ENCODE measurements around the gene NDOR1.

The NDOR1 gene

GRCh38 chr9:137189297-137190295 is 15.9 kb upstream of the NDOR1 start:
- Histone ChIP-seq H3K4me1 (peaks cover 48 to 79% (median 65%) of the 10 kb centered on the region in 10 experiments), H3K9ac (peak overlapping the region; percentile 86 to 95 (median 93)), H3K27me3 (no peaks in the 10 kb centered on the region), H4K20me1 (peaks cover 12 to 96% (median 85%) of the 10 kb centered on the region in 11 experiments; a peak in 21 of 22 replicates), H3K36me3 (peaks cover 32 to 76% (median 53%) of the 10 kb centered on the region in 11 experiments), H3K4me2 (peak overlapping the region; percentile 92 to 100 (median 100)), H3K9me3 (replicated peaks in 1 of 11) (no peaks in the 10 kb centered on the region), H3K27ac (peak overlapping the region; percentile 82 to 94 (median 89); a peak in 21 of 22 replicates), H3K4me3 (peak overlapping the region; percentile 83 to 99 (median 98))
- TF ChIP-seq Cebpa-rat (IDR thresholded peaks at IDR 0.05) = no peak

- peak overlapping the region; percentile 86 to 95 (median 93) for H3K9ac ChIP-seq
Observed at GRCh38 chr9:137190315-137190856, 15.1 kb upstream of the NDOR1 start.

GRCh38 chr9:137191245-137191644 is 14.3 kb upstream of the NDOR1 start:
- Histone ChIP-seq H4K20me1 (peaks cover 12 to 96% (median 83%) of the 10 kb centered on the region in 11 experiments; a peak in 21 of 22 replicates), H3K27me3 (no peaks in the 10 kb centered on the region), H3K4me2 (peak overlapping the region; percentile 92 to 100 (median 100); a peak in 21 of 22 replicates), H3K4me1 (peaks cover 42 to 81% (median 61%) of the 10 kb centered on the region in 10 experiments), H3K9ac (peak overlapping the region; percentile 43 to 95 (median 93); a peak in 19 of 22 replicates), H3K36me3 (peaks cover 16 to 74% (median 41%) of the 10 kb centered on the region in 11 experiments), H3K27ac (peak overlapping the region in 8 of 11 experiments; percentile 5 to 49 (median 17); a peak in 7 of 22 replicates), H3K9me3 (replicated peaks in 1 of 11) (no peaks in the 10 kb centered on the region), H3K4me3 (peak overlapping the region in 3 of 10 experiments; percentile 32 to 99 (median 98); a peak in 4 of 20 replicates)
- TF ChIP-seq Cebpa-rat (IDR thresholded peaks at IDR 0.05) = no peak

More at GRCh38 chr9:137190315-137190856, 15.1 kb upstream of the NDOR1 start:
- TF ChIP-seq Cebpa-rat (IDR thresholded peaks at IDR 0.05) = no peak
- H3K27ac ChIP-seq = peak overlapping the region in 9 of 11 experiments; percentile 82 to 94 (median 89); a peak in 13 of 22 replicates
- H3K27me3 ChIP-seq = no peaks in the 10 kb centered on the region
- peaks cover 12 to 96% (median 83%) of the 10 kb centered on the region in 11 experiments; a peak in 21 of 22 replicates for H4K20me1 ChIP-seq
- peaks cover 48 to 83% (median 66%) of the 10 kb centered on the region in 10 experiments for H3K4me1 ChIP-seq
- H3K36me3 ChIP-seq = peaks cover 24 to 76% (median 45%) of the 10 kb centered on the region in 11 experiments
- peak overlapping the region; percentile 92 to 100 (median 100) for H3K4me2 ChIP-seq
- peak overlapping the region; percentile 83 to 99 (median 98); a peak in 18 of 20 replicates for H3K4me3 ChIP-seq
- H3K9me3 ChIP-seq (replicated peaks in 1 of 11) = no peaks in the 10 kb centered on the region

GRCh38 chr9:137191691-137192447 is 13.6 kb upstream of the NDOR1 start:
- H3K4me2 ChIP-seq = peak overlapping the region; percentile 92 to 100 (median 100); a peak in 18 of 22 replicates
- H3K27me3 ChIP-seq = no peaks in the 10 kb centered on the region
- peaks cover 12 to 96% (median 83%) of the 10 kb centered on the region in 11 experiments; a peak in 21 of 22 replicates for H4K20me1 ChIP-seq
- H3K9me3 ChIP-seq (replicated peaks in 1 of 11) = no peaks in the 10 kb centered on the region
- peaks cover 15 to 68% (median 34%) of the 10 kb centered on the region in 11 experiments; a peak in 21 of 22 replicates for H3K36me3 ChIP-seq
- no peak overlapping the region; a peak in 1 of 20 replicates for H3K4me3 ChIP-seq
- no peak overlapping the region; a peak in 2 of 22 replicates for H3K27ac ChIP-seq
- peak overlapping the region in 10 of 11 experiments; percentile 43 to 95 (median 93); a peak in 17 of 22 replicates for H3K9ac ChIP-seq
- no peak for TF ChIP-seq Cebpa-rat (IDR thresholded peaks at IDR 0.05)
- H3K4me1 ChIP-seq = peaks cover 36 to 80% (median 57%) of the 10 kb centered on the region in 10 experiments

- Histone ChIP-seq H4K20me1 (peaks cover 13 to 96% (median 83%) of the 10 kb centered on the region in 11 experiments; a peak in 21 of 22 replicates), H3K9ac (peak overlapping the region in 9 of 11 experiments; percentile 15 to 95 (median 88); a peak in 12 of 22 replicates)
Observed at GRCh38 chr9:137192448-137192780, 13.1 kb upstream of the NDOR1 start.

GRCh38 chr9:137192859-137193258 is 12.6 kb upstream of the NDOR1 start:
- Histone ChIP-seq H3K9me3 (replicated peaks in 1 of 11) (no peaks in the 10 kb centered on the region), H3K4me1 (peaks cover 33 to 79% (median 57%) of the 10 kb centered on the region in 10 experiments), H3K27ac (no peak overlapping the region), H3K4me3 (no peak overlapping the region), H3K27me3 (no peaks in the 10 kb centered on the region), H4K20me1 (peaks cover 17 to 96% (median 83%) of the 10 kb centered on the region in 11 experiments; a peak in 21 of 22 replicates), H3K36me3 (peaks cover 15 to 65% (median 30%) of the 10 kb centered on the region in 11 experiments; a peak in 20 of 22 replicates), H3K4me2 (peak overlapping the region in 1 of 11 experiments; percentile 100; a peak in 2 of 22 replicates), H3K9ac (peak overlapping the region in 9 of 11 experiments; percentile 15 to 86 (median 40); a peak in 13 of 22 replicates)
- TF ChIP-seq Cebpa-rat (IDR thresholded peaks at IDR 0.05) = no peak

More at GRCh38 chr9:137192448-137192780, 13.1 kb upstream of the NDOR1 start:
- Histone ChIP-seq H3K27me3 (no peaks in the 10 kb centered on the region), H3K4me3 (no peak overlapping the region), H3K4me2 (peak overlapping the region in 3 of 11 experiments; percentile 100; a peak in 3 of 22 replicates), H3K4me1 (peaks cover 33 to 79% (median 57%) of the 10 kb centered on the region in 10 experiments), H3K9me3 (replicated peaks in 1 of 11) (no peaks in the 10 kb centered on the region), H3K27ac (no peak overlapping the region; a peak in 1 of 22 replicates), H3K36me3 (peaks cover 15 to 63% (median 30%) of the 10 kb centered on the region in 11 experiments; a peak in 20 of 22 replicates)
- no peak for TF ChIP-seq Cebpa-rat (IDR thresholded peaks at IDR 0.05)

GRCh38 chr9:137193771-137194170 is 11.7 kb upstream of the NDOR1 start:
- Histone ChIP-seq H3K4me2 (peak overlapping the region in 1 of 11 experiments; percentile 23; a peak in 1 of 22 replicates), H3K36me3 (peaks cover 15 to 68% (median 30%) of the 10 kb centered on the region in 11 experiments; a peak in 20 of 22 replicates), H3K4me1 (peaks cover 42 to 88% (median 66%) of the 10 kb centered on the region in 10 experiments), H3K9me3 (replicated peaks in 1 of 11) (no peaks in the 10 kb centered on the region), H3K27ac (no peak overlapping the region), H3K4me3 (no peak overlapping the region), H3K27me3 (no peaks in the 10 kb centered on the region), H4K20me1 (peaks cover 26 to 100% (median 92%) of the 10 kb centered on the region in 11 experiments; a peak in 21 of 22 replicates), H3K9ac (peak overlapping the region in 7 of 11 experiments; percentile 24 to 60 (median 32); a peak in 9 of 22 replicates)
- TF ChIP-seq Cebpa-rat (IDR thresholded peaks at IDR 0.05) = no peak
